ENCODE measurements around the gene IFNA13. TPM values are rescaled to one million over a fixed set of nuclear protein-coding genes. Genes with fewer than 3 reads are reported as not detected.

Gene IFNA13
- total RNA-seq, 2 donors from 2014 or later = not detected

DNA sequence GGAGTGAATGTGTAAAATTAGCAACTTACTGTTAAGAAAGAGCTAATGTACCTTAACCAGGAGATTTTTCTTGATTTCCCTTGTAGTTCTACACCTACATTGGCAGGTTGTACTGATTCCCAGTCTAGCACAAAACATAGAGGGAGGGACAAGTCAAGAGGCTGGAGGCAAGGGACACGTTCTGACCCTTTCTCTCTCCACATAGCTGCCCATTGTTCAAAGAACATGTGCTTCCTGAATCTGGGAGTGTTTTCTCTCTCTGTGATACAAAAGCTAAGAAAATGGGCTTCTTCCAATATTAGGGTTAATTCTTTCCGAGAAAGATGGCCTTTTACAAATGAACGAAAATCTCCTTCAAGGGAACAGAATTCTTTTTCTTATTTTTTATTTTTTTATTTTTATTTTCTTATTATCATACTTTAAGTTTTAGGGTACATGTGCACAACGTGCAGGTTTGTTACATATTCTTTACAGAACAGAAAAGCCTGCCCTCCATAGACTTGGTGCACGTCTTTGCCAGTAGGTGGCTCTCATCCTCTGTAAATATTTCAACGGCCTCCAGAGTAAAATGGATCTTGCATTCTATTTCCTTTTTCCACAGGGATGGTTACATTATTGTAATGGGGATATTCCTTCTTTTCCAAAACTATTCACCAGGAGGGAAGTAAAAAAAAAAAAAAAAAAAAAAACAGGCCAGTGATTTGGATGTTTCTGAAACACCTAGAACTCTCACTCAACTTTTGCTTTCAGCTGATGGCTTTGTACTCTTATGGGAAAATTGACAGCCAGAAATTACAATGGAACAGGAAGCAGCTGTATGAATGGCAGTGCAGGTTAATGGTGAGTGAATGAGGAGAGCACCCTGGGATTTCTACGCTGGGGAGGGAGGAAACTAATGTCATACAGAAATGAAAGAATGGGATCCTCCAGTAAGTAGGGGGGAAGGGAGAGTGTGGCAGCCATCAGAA, 49.6 kb downstream of the IFNA13 start:
- no peak for DNase-seq (ENCODE audit: low spot score)
- Histone ChIP-seq H3K9me3 (no peaks in the 10 kb centered on the region), H3K27ac (no peak overlapping the region), H3K4me3 (no peak overlapping the region), H3K27me3 (replicated peaks; ENCODE audit: insufficient read depth) (no peaks in the 10 kb centered on the region), H3K36me3 (peaks cover 5% of the 10 kb centered on the region), H3K4me1 (ENCODE audit: control insufficient read depth in 1 of 2, low read depth in 2 of 2) (peaks cover 0 to 8% of the 10 kb centered on the region in 2 donors)
- no peak for ATAC-seq (ENCODE audit: insufficient number of reproducible peaks, low FRiP score, low read depth)
- TF ChIP-seq, protein P1, sequence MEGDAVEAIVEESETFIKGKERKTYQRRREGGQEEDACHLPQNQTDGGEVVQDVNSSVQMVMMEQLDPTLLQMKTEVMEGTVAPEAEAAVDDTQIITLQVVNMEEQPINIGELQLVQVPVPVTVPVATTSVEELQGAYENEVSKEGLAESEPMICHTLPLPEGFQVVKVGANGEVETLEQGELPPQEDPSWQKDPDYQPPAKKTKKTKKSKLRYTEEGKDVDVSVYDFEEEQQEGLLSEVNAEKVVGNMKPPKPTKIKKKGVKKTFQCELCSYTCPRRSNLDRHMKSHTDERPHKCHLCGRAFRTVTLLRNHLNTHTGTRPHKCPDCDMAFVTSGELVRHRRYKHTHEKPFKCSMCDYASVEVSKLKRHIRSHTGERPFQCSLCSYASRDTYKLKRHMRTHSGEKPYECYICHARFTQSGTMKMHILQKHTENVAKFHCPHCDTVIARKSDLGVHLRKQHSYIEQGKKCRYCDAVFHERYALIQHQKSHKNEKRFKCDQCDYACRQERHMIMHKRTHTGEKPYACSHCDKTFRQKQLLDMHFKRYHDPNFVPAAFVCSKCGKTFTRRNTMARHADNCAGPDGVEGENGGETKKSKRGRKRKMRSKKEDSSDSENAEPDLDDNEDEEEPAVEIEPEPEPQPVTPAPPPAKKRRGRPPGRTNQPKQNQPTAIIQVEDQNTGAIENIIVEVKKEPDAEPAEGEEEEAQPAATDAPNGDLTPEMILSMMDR (IDR thresholded peaks at IDR 0.05) = peak; percentile 52

Other genes starting within 250 kb of the IFNA13 start
- not detected for gene IFNW1, start 226.2 kb downstream of the IFNA13 start, total RNA-seq
- not detected for gene IFNA21, start 201.4 kb downstream of the IFNA13 start, total RNA-seq
- gene IFNA4, start 180.5 kb downstream of the IFNA13 start, total RNA-seq = not detected
- not detected for gene IFNA7, start 165.9 kb downstream of the IFNA13 start, total RNA-seq
- gene IFNA10, start 160.9 kb downstream of the IFNA13 start, total RNA-seq = not detected
- gene IFNA16, start 150.7 kb downstream of the IFNA13 start, total RNA-seq = not detected
- not detected for gene IFNA17, start 139.8 kb downstream of the IFNA13 start, total RNA-seq
- not detected for gene IFNA14, start 128.1 kb downstream of the IFNA13 start, total RNA-seq
- 1 to 10 TPM in 1 of 2 donors, under 1 TPM in 1; 0.68 to 2.5 TPM for gene IFNA5, start 62.7 kb downstream of the IFNA13 start, total RNA-seq
- 10 to 100 TPM; 14.9 to 23.4 TPM for gene KLHL9, start 32.7 kb downstream of the IFNA13 start, total RNA-seq
- not detected for gene IFNA6, start 17.2 kb downstream of the IFNA13 start, total RNA-seq
- gene IFNA2, start 17.3 kb upstream of the IFNA13 start, total RNA-seq = not detected
- not detected for gene IFNA8, start 41.1 kb upstream of the IFNA13 start, total RNA-seq
- gene IFNA1, start 72.4 kb upstream of the IFNA13 start, total RNA-seq = not detected
- not detected for gene IFNE, start 114.3 kb upstream of the IFNA13 start, total RNA-seq

All from thoracic aorta (tissue), 2 donors.